ENCODE results near the gene CELSR2.

The CELSR2 gene

DNA sequence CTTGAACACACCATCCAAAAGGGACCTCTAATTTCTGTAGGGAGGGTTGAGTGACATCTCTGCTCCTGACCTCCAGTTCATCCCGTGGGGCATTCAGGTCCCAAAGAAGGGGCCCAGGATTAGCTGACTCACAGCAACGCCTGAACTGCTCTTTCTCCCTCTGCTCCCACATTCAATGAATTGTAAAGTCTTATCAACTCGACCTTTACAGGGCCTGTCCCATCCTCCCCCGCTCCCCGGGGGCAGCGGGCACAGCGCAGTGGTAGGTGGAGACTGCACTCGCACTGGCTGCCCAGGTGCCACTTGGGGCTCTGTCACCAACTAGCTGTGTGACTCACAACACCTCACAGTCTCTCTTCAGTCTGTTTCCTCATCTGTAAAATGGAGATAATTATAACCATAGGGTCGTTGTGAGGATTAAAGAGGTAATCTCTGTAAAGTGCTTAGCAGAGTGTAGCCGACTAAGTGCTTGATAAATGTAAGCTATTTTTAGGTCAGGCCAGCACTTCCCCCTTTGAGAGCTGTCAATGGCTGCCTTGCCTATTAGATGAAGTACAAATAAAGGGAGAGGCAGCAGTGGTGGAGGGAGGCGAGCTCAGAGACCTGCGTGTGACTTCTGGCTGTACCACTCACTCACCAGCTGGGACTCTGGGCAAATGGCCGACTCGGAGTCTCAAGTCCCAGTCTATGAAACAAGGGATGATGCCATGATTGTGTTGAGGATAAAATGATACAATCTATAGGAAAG, 58.1 kb downstream of the CELSR2 start:
- peak; percentile 17 to 77 for DNase-seq

GRCh38 chr1:109309347-109309746, 60.0 kb downstream of the CELSR2 start:
- DNase-seq, result no peak

GRCh38 chr1:109312246-109312645, 62.9 kb downstream of the CELSR2 start:
- DNase-seq, result no peak

- DNase-seq, result no peak
Observed at GRCh38 chr1:109312978-109313775, 63.8 kb downstream of the CELSR2 start.

DNA sequence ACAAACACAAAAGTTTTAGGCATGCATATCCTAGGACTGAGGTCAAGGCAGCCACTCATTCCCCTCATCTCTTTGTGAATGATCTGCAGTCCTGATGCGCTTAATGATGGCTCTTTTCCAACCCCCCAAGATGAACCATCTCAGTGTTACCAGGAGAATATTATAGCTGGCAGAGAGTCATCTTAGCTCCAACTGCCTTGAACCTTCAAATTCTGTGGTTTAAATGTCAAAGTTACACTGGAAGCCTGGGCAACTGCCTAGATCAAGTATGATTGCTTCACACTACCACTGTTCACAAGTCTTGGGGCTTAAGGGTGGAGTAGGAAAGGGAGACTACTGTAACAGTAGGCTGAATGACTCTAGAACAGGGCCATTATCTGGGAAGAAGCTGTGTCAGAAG, 65.5 kb downstream of the CELSR2 start:
- DNase-seq, result no peak

DNA sequence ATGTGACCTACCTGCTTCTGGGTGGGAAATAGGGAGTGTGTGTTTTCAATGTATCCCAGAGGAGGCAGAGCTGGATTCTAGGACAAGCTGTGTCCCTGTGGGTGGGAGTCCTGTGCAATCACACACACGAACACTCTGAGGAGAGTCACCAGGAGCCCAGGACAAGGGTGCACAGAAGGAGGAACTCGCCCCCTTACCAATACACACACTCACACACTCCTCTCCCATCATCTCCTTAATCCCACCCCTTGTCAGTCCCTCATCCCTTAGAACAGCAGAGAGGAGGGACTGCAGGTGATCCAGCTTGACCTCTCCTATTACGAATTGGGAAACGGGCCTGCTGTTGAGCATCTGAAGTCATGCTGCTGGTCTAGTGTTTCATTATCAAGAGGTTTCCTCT, 65.9 kb downstream of the CELSR2 start:
- DNase-seq, result no peak

DNA sequence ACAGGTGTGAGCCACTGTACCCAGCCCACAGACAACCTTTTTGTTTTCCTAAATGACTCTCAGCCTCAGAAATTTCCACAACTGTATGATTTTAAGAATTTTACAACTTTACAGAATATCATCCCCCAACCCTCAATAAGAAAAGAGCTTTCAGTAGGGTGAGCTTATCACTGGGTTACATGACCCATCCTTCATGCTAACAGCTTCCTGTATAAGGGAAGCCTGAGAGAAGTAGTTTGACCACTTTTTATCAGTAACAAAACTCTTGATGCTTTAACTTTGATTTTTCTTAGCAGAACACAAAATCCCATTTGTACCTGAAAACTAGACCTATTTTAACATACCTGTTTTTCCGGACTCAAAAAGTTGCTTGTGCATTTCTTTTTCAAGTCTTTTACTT, 67.2 kb downstream of the CELSR2 start:
- no peak for DNase-seq

DNA sequence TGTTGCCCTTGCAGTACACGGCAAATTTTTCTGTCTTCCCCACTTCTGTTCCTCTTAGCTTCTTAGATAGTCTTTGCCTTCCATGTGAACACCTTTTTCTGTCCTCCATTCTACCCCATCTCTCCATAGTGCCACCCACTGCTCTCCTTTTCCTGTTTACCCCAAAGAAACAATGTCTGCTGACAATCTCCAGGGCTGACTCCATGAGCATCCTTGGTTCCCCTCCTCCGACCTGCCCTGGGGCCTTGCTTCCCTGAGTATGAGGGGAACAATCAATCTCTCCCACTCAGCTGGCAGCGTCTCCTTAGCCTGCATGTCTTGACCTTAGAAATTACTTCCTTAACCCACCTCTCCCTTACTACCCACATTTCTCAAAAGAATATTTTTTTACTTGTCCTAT, 69.8 kb downstream of the CELSR2 start:
- DNase-seq, result no peak

- DNase-seq, result no peak
Observed at GRCh38 chr1:109322974-109323373, 73.6 kb downstream of the CELSR2 start.

All from NCI-H2081 (cell line).